Measurements from ENCODE around the gene APLNR. TPM values are rescaled to one million over a fixed set of nuclear protein-coding genes. Genes with fewer than 3 reads are reported as not detected.
A peak's percentile ranks its signal among the peaks of the same experiment; 100 is the strongest.

Gene APLNR
- total and polyA plus RNA-seq, 2 of the 8 experiments (the other 6 are each of a cell fraction or from before 2014, with no cell fraction given) = 0.80 TPM; not detected in 1

GRCh38 chr11:57277845-57278720 is 41.0 kb upstream of the APLNR start (continued):
- TF ChIP-seq RNF2 (IDR thresholded peaks at IDR 0.05; ENCODE audit: borderline replicate concordance, low read depth, low read length, missing control alignments, poor library complexity, severe bottlenecking) (no peak), TAF7 (optimal IDR thresholded peaks at IDR 0.05; ENCODE audit: borderline replicate concordance, low read depth, low read length) (no peak), SP4 (IDR thresholded peaks at IDR 0.05; ENCODE audit: low read length) (no peak), SUZ12 (IDR thresholded peaks at IDR 0.05; ENCODE audit: low read length) (no peak), SRF (IDR thresholded peaks at IDR 0.05; ENCODE audit: low read depth, low read length) (no peak), JUN (IDR thresholded peaks at IDR 0.05; ENCODE audit: low read depth, low read length) (no peak), PHF8 (conservative IDR thresholded peaks at IDR 0.05; ENCODE audit: low read depth, low read length) (no peak), BACH1 (IDR thresholded peaks at IDR 0.05; ENCODE audit: low read length) (no peak), JUND (IDR thresholded peaks at IDR 0.05; ENCODE audit: low read length) (no peak; the same call in 1 of the 2 replicates), E2F6 (IDR thresholded peaks at IDR 0.05) (peak; percentile 50; the same call in 1 of the 2 replicates), CEBPB (IDR thresholded peaks at IDR 0.05; ENCODE audit: low read depth, low read length) (peak; percentile 82), CHD2 (IDR thresholded peaks at IDR 0.05; ENCODE audit: low read length) (peak; percentile 54; the same call in 1 of the 2 replicates), CBX8 (IDR thresholded peaks at IDR 0.05; ENCODE audit: borderline replicate concordance, low read depth, low read length) (no peak), ZNF274 (IDR thresholded peaks at IDR 0.05; ENCODE audit: borderline replicate concordance, extremely low read depth, low read length) (no peak), EGR1 (IDR thresholded peaks at IDR 0.05; ENCODE audit: borderline replicate concordance, low read depth, low read length) (no peak), ATF3 (IDR thresholded peaks at IDR 0.05; ENCODE audit: insufficient read depth, low read depth, low read length) (no peak), BCL11A (IDR thresholded peaks at IDR 0.05; ENCODE audit: low read depth in 2 of 2, low read length in 2 of 2) (no peak), ASH2L (IDR thresholded peaks at IDR 0.05; ENCODE audit: low read length) (peak; percentile 92), RAD21 (IDR thresholded peaks at IDR 0.05 in 1 of 2, conservative IDR thresholded peaks at IDR 0.05 in 1 of 2; ENCODE audit: low read depth in 2 of 2, low read length in 2 of 2) (peak; percentile 70 to 75), CBX5 (IDR thresholded peaks at IDR 0.05; ENCODE audit: low read depth, low read length) (no peak), SP1 (IDR thresholded peaks at IDR 0.05; ENCODE audit: low read depth, low read length) (0 out of 2 replicates have a peak, but pooled peaks have one; percentile 35), MAX (IDR thresholded peaks at IDR 0.05) (peak; percentile 69), POU5F1 (IDR thresholded peaks at IDR 0.05; ENCODE audit: low read depth, low read length) (no peak)
